ENCODE results near the gene MAT1A. TPM values are rescaled to one million over a fixed set of nuclear protein-coding genes. Genes with fewer than 3 reads are reported as not detected.

The MAT1A gene
- total RNA-seq, 1 donor from 2014 or later: not detected

- DNase-seq: no peak
- H3K36me3 Mint-ChIP-seq (ENCODE audit: unreplicated experiment): no peaks in the 10 kb centered on the region
- H3K9me3 Mint-ChIP-seq (ENCODE audit: unreplicated experiment): no peaks in the 10 kb centered on the region
- peaks cover 4% of the 10 kb centered on the region for H3K4me1 Mint-ChIP-seq (ENCODE audit: low read depth, unreplicated experiment)
- no peak overlapping the region for H3K27ac Mint-ChIP-seq (ENCODE audit: unreplicated experiment)
- H3K27me3 Mint-ChIP-seq (ENCODE audit: unreplicated experiment): peaks cover 2% of the 10 kb centered on the region
- TF ChIP-seq CTCF (IDR thresholded peaks at IDR 0.05; ENCODE audit: partially characterized antibody, unreplicated experiment): no peak
- no peak overlapping the region for H3K4me3 Mint-ChIP-seq (ENCODE audit: unreplicated experiment)
Observed at GRCh38 chr10:80322711-80323110, 33.3 kb upstream of the MAT1A start.

GRCh38 chr10:80322158-80322557 lies 32.7 kb upstream of the MAT1A start:
- Mint-ChIP-seq H3K9me3 (ENCODE audit: unreplicated experiment) (no peaks in the 10 kb centered on the region), H3K27me3 (ENCODE audit: unreplicated experiment) (peaks cover 2% of the 10 kb centered on the region), H3K4me1 (ENCODE audit: low read depth, unreplicated experiment) (peaks cover 4% of the 10 kb centered on the region), H3K27ac (ENCODE audit: unreplicated experiment) (no peak overlapping the region), H3K4me3 (ENCODE audit: unreplicated experiment) (no peak overlapping the region), H3K36me3 (ENCODE audit: unreplicated experiment) (no peaks in the 10 kb centered on the region)
- DNase-seq: no peak
- TF ChIP-seq CTCF (IDR thresholded peaks at IDR 0.05; ENCODE audit: partially characterized antibody, unreplicated experiment): no peak

GRCh38 chr10:80321183-80321582 lies 31.7 kb upstream of the MAT1A start:
- TF ChIP-seq CTCF (IDR thresholded peaks at IDR 0.05; ENCODE audit: partially characterized antibody, unreplicated experiment): no peak
- H3K4me3 Mint-ChIP-seq (ENCODE audit: unreplicated experiment): no peak overlapping the region
- H3K9me3 Mint-ChIP-seq (ENCODE audit: unreplicated experiment): no peaks in the 10 kb centered on the region
- no peaks in the 10 kb centered on the region for H3K36me3 Mint-ChIP-seq (ENCODE audit: unreplicated experiment)
- DNase-seq: no peak
- H3K27me3 Mint-ChIP-seq (ENCODE audit: unreplicated experiment): no peaks in the 10 kb centered on the region
- H3K27ac Mint-ChIP-seq (ENCODE audit: unreplicated experiment): no peak overlapping the region
- peaks cover 4% of the 10 kb centered on the region for H3K4me1 Mint-ChIP-seq (ENCODE audit: low read depth, unreplicated experiment)

GRCh38 chr10:80320377-80320776 lies 30.9 kb upstream of the MAT1A start:
- H3K4me1 Mint-ChIP-seq (ENCODE audit: low read depth, unreplicated experiment): peaks cover 4% of the 10 kb centered on the region
- no peak overlapping the region for H3K4me3 Mint-ChIP-seq (ENCODE audit: unreplicated experiment)
- TF ChIP-seq CTCF (IDR thresholded peaks at IDR 0.05; ENCODE audit: partially characterized antibody, unreplicated experiment): no peak
- no peak overlapping the region for H3K27ac Mint-ChIP-seq (ENCODE audit: unreplicated experiment)
- no peak for DNase-seq
- no peaks in the 10 kb centered on the region for H3K9me3 Mint-ChIP-seq (ENCODE audit: unreplicated experiment)
- H3K36me3 Mint-ChIP-seq (ENCODE audit: unreplicated experiment): no peaks in the 10 kb centered on the region
- H3K27me3 Mint-ChIP-seq (ENCODE audit: unreplicated experiment): no peaks in the 10 kb centered on the region

- Mint-ChIP-seq H3K4me3 (ENCODE audit: unreplicated experiment) (no peak overlapping the region), H3K27ac (ENCODE audit: unreplicated experiment) (no peak overlapping the region), H3K9me3 (ENCODE audit: unreplicated experiment) (no peaks in the 10 kb centered on the region), H3K27me3 (ENCODE audit: unreplicated experiment) (no peaks in the 10 kb centered on the region), H3K4me1 (ENCODE audit: low read depth, unreplicated experiment) (peaks cover 4% of the 10 kb centered on the region), H3K36me3 (ENCODE audit: unreplicated experiment) (no peaks in the 10 kb centered on the region)
- DNase-seq: no peak
- no peak for TF ChIP-seq CTCF (IDR thresholded peaks at IDR 0.05; ENCODE audit: partially characterized antibody, unreplicated experiment)
Observed at GRCh38 chr10:80319725-80320290, 30.4 kb upstream of the MAT1A start.

Data from glutamatergic neuron (in vitro differentiated cells).